ENCODE measurements around the gene VAV2. TPM values are rescaled to one million over a fixed set of nuclear protein-coding genes. Genes with fewer than 3 reads are reported as not detected.
A peak's percentile ranks its signal among the peaks of the same experiment; 100 is the strongest.
"Not testable (repeated sequence)": the region's sequence is repeated elsewhere in the genome, so short reads cannot be mapped to it uniquely, and the experiment has no call there.

Gene VAV2
- total and polyA plus RNA-seq, 2 experiments from 2014 or later: 10.8 to 15.3 TPM

GRCh38 chr9:133924453-133924852, 67.7 kb downstream of the VAV2 start:
- no peak for DNase-seq (ENCODE audit: low read depth in 1 of 2, low spot score in 1 of 2)
- H3K27me3 ChIP-seq: no peaks in the 10 kb centered on the region
- TF ChIP-seq CTCF (IDR thresholded peaks at IDR 0.05; ENCODE audit: low read depth, low read length): no peak
- no peaks in the 10 kb centered on the region for H3K4me1 ChIP-seq (ENCODE audit: low read depth)
- no peaks in the 10 kb centered on the region for H3K9me3 ChIP-seq (ENCODE audit: low read depth)
- H3K4me3 ChIP-seq: no peak overlapping the region
- H3K27ac ChIP-seq: no peak overlapping the region
- no peaks in the 10 kb centered on the region for H3K36me3 ChIP-seq

GRCh38 chr9:133923608-133924007, 68.5 kb downstream of the VAV2 start:
- not testable (repeated sequence) for H3K27me3 ChIP-seq; DNase-seq (ENCODE audit: low read depth in 1 of 2, low spot score in 1 of 2)

DNA sequence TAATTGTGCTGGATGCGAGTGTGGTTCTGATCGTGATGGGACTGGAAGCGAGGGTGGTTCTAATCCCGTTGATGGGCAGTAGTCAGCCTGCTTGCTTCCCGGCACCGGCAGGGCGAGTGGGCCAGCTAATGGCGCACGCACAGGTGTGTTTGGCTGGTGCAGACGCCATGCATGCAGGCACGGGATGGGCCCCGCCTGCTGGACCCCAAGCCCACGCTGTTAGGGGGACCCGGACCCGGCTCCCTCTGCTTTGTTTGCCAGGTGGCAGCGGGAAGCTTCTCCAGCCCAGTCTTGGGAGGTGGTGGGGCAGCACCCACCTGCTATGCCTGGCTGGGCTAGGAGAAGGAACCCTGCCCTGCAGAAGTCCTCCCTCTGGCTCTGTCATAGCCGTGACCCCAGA, 70.3 kb downstream of the VAV2 start:
- Histone ChIP-seq H3K4me3 (no peak overlapping the region), H3K9me3 (ENCODE audit: low read depth) (no peaks in the 10 kb centered on the region), H3K27ac (no peak overlapping the region), H3K36me3 (no peaks in the 10 kb centered on the region), H3K4me1 (ENCODE audit: low read depth) (peaks cover 10% of the 10 kb centered on the region), H3K27me3 (no peaks in the 10 kb centered on the region)
- DNase-seq (ENCODE audit: low read depth in 1 of 2, low spot score in 1 of 2): no peak
- no peak for TF ChIP-seq CTCF (IDR thresholded peaks at IDR 0.05; ENCODE audit: low read depth, low read length)

More at GRCh38 chr9:133923608-133924007, 68.5 kb downstream of the VAV2 start:
- not testable (repeated sequence) for H3K27ac ChIP-seq; H3K9me3 ChIP-seq (ENCODE audit: low read depth); H3K36me3 ChIP-seq; H3K4me3 ChIP-seq; H3K4me1 ChIP-seq (ENCODE audit: low read depth)

- Histone ChIP-seq H3K9me3 (ENCODE audit: low read depth) (no peaks in the 10 kb centered on the region), H3K27me3 (no peaks in the 10 kb centered on the region), H3K4me3 (no peak overlapping the region), H3K36me3 (no peaks in the 10 kb centered on the region), H3K27ac (no peak overlapping the region), H3K4me1 (ENCODE audit: low read depth) (peaks cover 10% of the 10 kb centered on the region)
- DNase-seq (ENCODE audit: low read depth in 1 of 2, low spot score in 1 of 2): no peak
- no peak for TF ChIP-seq CTCF (IDR thresholded peaks at IDR 0.05; ENCODE audit: low read depth, low read length)
These were observed 71.7 kb downstream of the VAV2 start for GRCh38 chr9:133920471-133920870.

DNA sequence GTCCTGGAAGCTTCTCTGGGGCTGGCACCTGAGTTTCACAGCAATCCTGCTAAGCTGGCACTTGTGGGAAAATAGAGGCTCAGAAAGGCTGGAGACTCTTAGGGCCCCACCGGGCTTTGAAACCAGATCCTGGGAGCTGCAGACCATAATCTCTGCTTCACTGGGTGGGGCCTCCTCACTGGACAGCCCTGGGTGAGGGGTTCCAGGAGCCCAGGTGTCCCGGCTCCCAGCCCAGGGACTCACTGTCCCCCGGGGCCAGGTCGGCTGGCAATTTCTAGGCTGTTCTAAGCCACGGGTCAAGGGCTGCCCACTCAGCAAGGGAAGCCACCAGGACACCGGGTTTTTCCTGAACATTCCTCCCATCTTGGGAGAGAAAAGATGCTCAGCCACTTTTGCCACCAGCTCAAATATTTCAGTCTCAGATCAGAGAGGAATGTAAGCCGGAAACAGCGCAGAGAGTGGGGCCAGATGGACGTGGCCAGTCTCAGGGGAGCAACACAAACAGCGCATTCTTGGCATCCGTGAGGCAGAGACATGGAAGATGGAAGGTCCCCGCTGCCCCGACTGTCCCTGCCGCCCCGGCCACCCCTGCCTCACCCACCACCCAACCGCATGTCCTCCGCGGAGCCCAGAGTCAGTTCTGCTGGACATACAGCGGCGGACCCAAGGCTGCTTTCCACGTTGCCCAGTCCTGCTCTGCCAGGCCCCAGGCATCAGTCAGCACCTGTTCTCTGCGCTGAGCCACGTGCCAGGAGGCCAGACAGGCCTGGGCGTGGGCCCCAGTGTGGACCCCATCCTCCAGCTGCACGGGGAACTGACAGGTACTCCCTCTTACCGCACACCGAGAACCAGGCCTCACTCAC, 72.6 kb downstream of the VAV2 start:
- TF ChIP-seq CTCF (IDR thresholded peaks at IDR 0.05; ENCODE audit: low read depth, low read length): no peak
- no peaks in the 10 kb centered on the region for H3K9me3 ChIP-seq (ENCODE audit: low read depth)
- peak in 1 of 2 donors; percentile 68 for DNase-seq (ENCODE audit: low read depth in 1 of 2, low spot score in 1 of 2)
- peak overlapping the region; percentile 25 for H3K27ac ChIP-seq
- H3K4me1 ChIP-seq (ENCODE audit: low read depth): peaks cover 10% of the 10 kb centered on the region
- no peaks in the 10 kb centered on the region for H3K27me3 ChIP-seq
- H3K36me3 ChIP-seq: no peaks in the 10 kb centered on the region
- H3K4me3 ChIP-seq: no peak overlapping the region

DNA sequence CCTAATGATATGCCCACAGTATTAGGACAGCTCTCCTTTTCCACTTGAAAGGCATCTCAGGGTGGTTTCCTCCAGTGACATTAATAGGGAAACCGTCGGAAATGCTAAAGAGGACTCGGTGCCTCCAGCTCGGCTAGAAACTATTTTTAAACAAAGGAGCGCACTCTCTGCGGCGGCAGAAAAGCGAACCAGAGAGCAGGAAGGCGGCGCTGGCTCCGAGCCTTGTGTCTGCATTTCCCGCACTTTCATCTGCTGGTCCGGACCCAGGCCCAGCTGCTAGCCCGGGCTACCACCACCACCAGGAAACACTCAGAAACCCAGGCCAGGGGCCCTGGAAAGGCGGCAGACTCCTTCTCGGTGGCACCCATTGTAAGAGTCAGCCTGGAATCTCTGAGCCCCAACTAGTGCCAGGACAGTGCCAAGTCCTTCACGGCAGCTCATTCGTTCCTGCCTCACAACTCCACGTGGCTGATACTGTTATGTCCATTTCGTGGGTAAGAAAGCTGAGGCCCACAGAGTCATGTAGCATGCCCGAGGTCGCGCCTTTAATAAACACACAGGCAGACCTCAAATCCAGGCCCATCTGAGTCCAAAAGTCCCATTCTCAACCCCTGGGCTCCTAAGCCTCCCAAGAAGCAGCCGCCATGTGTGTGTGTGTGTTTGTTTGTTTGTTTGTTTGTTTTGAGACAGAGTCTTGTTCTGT, 73.9 kb downstream of the VAV2 start:
- Histone ChIP-seq H3K4me3 (no peak overlapping the region), H3K4me1 (ENCODE audit: low read depth) (peaks cover 10% of the 10 kb centered on the region), H3K27ac (no peak overlapping the region)

More for the DNA sequence above, 73.9 kb downstream of the VAV2 start:
- no peaks in the 10 kb centered on the region for H3K36me3 ChIP-seq
- no peaks in the 10 kb centered on the region for H3K27me3 ChIP-seq
- no peaks in the 10 kb centered on the region for H3K9me3 ChIP-seq (ENCODE audit: low read depth)
- no peak for TF ChIP-seq CTCF (IDR thresholded peaks at IDR 0.05; ENCODE audit: low read depth, low read length)
- DNase-seq (ENCODE audit: low read depth in 1 of 2, low spot score in 1 of 2): no peak

Data from cardiac muscle cell (in vitro differentiated cells and primary cell).